DOHH2 (cell line): ENCODE results near the gene PRKAR2B.

Experiments used
- CTCF ChIP-seq: fragments of 200-600 bp; sonication (generic); IDR thresholded peaks from one replicate; pipeline ENCODE4 v1.5.1; 2014; ENCODE audit warnings: antibody characterized with exemption, mild to moderate bottlenecking, low read depth, low read length; ENCODE audit not compliant: poor library complexity, severe bottlenecking
- EZH2phosphoT487 ChIP-seq: fragments of 200-600 bp; sonication (generic); IDR thresholded peaks from 2 replicates; pipeline ENCODE4 v1.6.1; 2017; ENCODE audit warnings: borderline replicate concordance, mild to moderate bottlenecking, antibody characterized with exemption, low read length, moderate library complexity, mixed read lengths

GRCh38 chr7:107173691-107174406 is 129.3 kb downstream of the PRKAR2B start:
- TF ChIP-seq EZH2phosphoT487 (no peak), CTCF (no peak)
